ENCODE measurements around the gene CCDC40. TPM values are rescaled to one million over a fixed set of nuclear protein-coding genes. Genes with fewer than 3 reads are reported as not detected.

Gene CCDC40
- total RNA-seq, 2 donors from 2014 or later = 3.0 to 9.3 TPM

GRCh38 chr17:80104321-80104955, 68.0 kb downstream of the CCDC40 start:
- Histone ChIP-seq H3K4me3 (no peak overlapping the region), H3K4me1 (peaks cover 0 to 15% of the 10 kb centered on the region in 2 donors), H3K27me3 (no peaks in the 10 kb centered on the region), H3K9me3 (no peaks in the 10 kb centered on the region), H3K27ac (no peak overlapping the region), H3K36me3 (no peaks in the 10 kb centered on the region)
- no peak for TF ChIP-seq CTCF (IDR thresholded peaks at IDR 0.05)
- DNase-seq (ENCODE audit: low spot score) = no peak

DNA sequence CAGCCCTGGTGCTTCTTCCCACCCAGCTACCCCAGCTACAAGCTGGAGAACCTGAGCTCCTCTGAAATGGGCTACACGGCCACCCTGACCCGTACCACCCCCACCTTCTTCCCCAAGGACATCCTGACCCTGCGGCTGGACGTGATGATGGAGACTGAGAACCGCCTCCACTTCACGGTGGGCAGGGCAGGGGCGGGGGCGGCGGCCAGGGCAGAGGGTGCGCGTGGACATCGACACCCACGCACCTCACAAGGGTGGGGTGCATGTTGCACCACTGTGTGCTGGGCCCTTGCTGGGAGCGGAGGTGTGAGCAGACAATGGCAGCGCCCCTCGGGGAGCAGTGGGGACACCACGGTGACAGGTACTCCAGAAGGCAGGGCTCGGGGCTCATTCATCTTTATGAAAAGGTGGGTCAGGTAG, 68.5 kb downstream of the CCDC40 start:
- H3K4me3 ChIP-seq = no peak overlapping the region
- no peak for DNase-seq (ENCODE audit: low spot score)
- H3K36me3 ChIP-seq = no peaks in the 10 kb centered on the region
- peaks cover 0 to 15% of the 10 kb centered on the region in 2 donors for H3K4me1 ChIP-seq
- no peak for TF ChIP-seq CTCF (IDR thresholded peaks at IDR 0.05)
- H3K27ac ChIP-seq = no peak overlapping the region
- H3K27me3 ChIP-seq = no peaks in the 10 kb centered on the region
- no peaks in the 10 kb centered on the region for H3K9me3 ChIP-seq

GRCh38 chr17:80105762-80106161, 69.3 kb downstream of the CCDC40 start:
- Histone ChIP-seq H3K9me3 (no peaks in the 10 kb centered on the region), H3K27me3 (no peaks in the 10 kb centered on the region), H3K4me3 (no peak overlapping the region), H3K27ac (no peak overlapping the region), H3K4me1 (peaks cover 0 to 12% of the 10 kb centered on the region in 2 donors), H3K36me3 (no peaks in the 10 kb centered on the region)
- no peak for TF ChIP-seq CTCF (IDR thresholded peaks at IDR 0.05)
- no peak for DNase-seq (ENCODE audit: low spot score)

- Histone ChIP-seq H3K36me3 (no peaks in the 10 kb centered on the region), H3K27ac (no peak overlapping the region)
- no peak for DNase-seq (ENCODE audit: low spot score)
Measured at GRCh38 chr17:80106176-80106575, 69.7 kb downstream of the CCDC40 start.

DNA sequence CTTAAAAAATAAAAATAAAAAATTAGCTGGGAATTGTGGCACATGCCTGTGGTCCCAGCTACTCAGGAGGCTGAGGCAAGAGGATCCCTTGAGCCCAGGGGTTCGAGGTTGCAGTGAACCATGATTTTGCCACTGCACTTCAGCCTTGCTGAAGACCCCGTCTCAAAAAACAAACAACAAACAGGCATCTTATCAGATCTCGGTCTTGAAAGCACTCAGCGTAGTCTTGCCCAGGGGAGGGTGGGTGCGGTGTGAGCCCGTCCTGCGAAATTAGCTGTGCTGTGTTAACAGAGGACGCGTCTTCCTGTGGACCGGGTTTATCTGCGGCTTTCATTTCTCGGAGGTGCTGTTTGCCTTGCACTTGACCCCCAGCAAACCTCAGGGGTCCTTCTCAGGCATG, 70.3 kb downstream of the CCDC40 start:
- DNase-seq (ENCODE audit: low spot score) = no peak

More at GRCh38 chr17:80106176-80106575, 69.7 kb downstream of the CCDC40 start:
- Histone ChIP-seq H3K9me3 (no peaks in the 10 kb centered on the region), H3K27me3 (no peaks in the 10 kb centered on the region), H3K4me3 (no peak overlapping the region), H3K4me1 (peaks cover 0 to 9% of the 10 kb centered on the region in 2 donors)
- no peak for TF ChIP-seq CTCF (IDR thresholded peaks at IDR 0.05)

More for the DNA sequence above, 70.3 kb downstream of the CCDC40 start:
- Histone ChIP-seq H3K36me3 (no peaks in the 10 kb centered on the region), H3K4me1 (peaks cover 0 to 9% of the 10 kb centered on the region in 2 donors), H3K9me3 (no peaks in the 10 kb centered on the region), H3K27me3 (no peaks in the 10 kb centered on the region), H3K4me3 (no peak overlapping the region), H3K27ac (no peak overlapping the region)
- TF ChIP-seq CTCF (IDR thresholded peaks at IDR 0.05) = no peak

Data from right atrium auricular region (tissue), 2 donors.